IMR-90 (cell line): Measurements from ENCODE around the gene ZNF774. TPM values are rescaled to one million over a fixed set of nuclear protein-coding genes. Genes with fewer than 3 reads are reported as not detected.

Experiments used
- ATAC-seq: fragments of 200-7000 bp; cut with Tn5 transposase; 2 replicates; pipeline ENCODE4 v1.9.1; 2020; ENCODE audit warnings: low read depth, mild to moderate bottlenecking, moderate library complexity
- BruUV-seq: library from RNA; stranded (reverse); fragments of 400-500 nt; replicated peaks from 2 replicates; lab custom pipeline; 2021; lab: Mats Ljungman, UMichigan
- CTCF ChIA-PET: fragments of 300-600 bp; formaldehyde crosslinking; extraction: SDS; loops from one replicate; lab custom pipeline; 2021; ENCODE audit warnings: antibody characterized with exemption; lab: Yijun Ruan, JAX
- POLR2A ChIA-PET: fragments of 300-600 bp; sonication (Branson Sonifier 250); formaldehyde crosslinking; loops from one replicate; lab custom pipeline; 2022; ENCODE audit warnings: antibody characterized with exemption; ENCODE audit not compliant: unreplicated experiment; lab: Charles Lee
- DNase-seq: peaks from one replicate; pipeline ENCODE4 v3.0.0; 2013
- H2AFZ ChIP-seq: replicated peaks from 2 replicates; pipeline ENCODE3; 2013; ENCODE audit warnings: low read length, mild to moderate bottlenecking; ENCODE audit not compliant: poor library complexity
- H2AK5ac ChIP-seq: 2 replicates; pipeline ENCODE4 v1.6.1; 2013; ENCODE audit warnings: low read depth, low read length, inconsistent platforms
- H2AK9ac ChIP-seq: replicated peaks from 2 replicates; pipeline ENCODE3; 2013; ENCODE audit warnings: mild to moderate bottlenecking, low read depth, low read length, moderate library complexity; ENCODE audit not compliant: poor library complexity
- H2BK120ac ChIP-seq: 2 replicates; pipeline ENCODE4 v1.6.1; 2013; ENCODE audit warnings: low read depth, low read length, inconsistent platforms
- H2BK15ac ChIP-seq: 3 replicates; pipeline ENCODE4 v1.6.1; 2013; ENCODE audit warnings: low read depth, low read length, inconsistent platforms
- H2BK20ac ChIP-seq: 2 replicates; pipeline ENCODE4 v1.6.1; 2013; ENCODE audit warnings: low read depth, mild to moderate bottlenecking, inconsistent platforms, low read length, moderate library complexity
- H2BK5ac ChIP-seq: 2 replicates; pipeline ENCODE4 v1.6.1; 2013; ENCODE audit warnings: mild to moderate bottlenecking, low read depth, low read length, inconsistent platforms; ENCODE audit not compliant: poor library complexity, severe bottlenecking
- H3K14ac ChIP-seq: replicated peaks from 2 replicates; pipeline ENCODE4 v1.6.1; 2013; ENCODE audit warnings: low read depth, low read length, inconsistent platforms
- H3K18ac ChIP-seq: 2 replicates; pipeline ENCODE4 v1.6.1; 2013; ENCODE audit warnings: low read depth, low read length, control low read depth
- H3K23ac ChIP-seq: 2 replicates; pipeline ENCODE4 v1.6.1; 2013; ENCODE audit warnings: low read depth, low read length, inconsistent platforms
- H3K27ac ChIP-seq: 2 replicates; pipeline ENCODE4 v1.5.1; 2013; ENCODE audit warnings: mild to moderate bottlenecking, control low read depth, low read length; ENCODE audit not compliant: insufficient read depth
- H3K27me3 ChIP-seq: 2 replicates; pipeline ENCODE4 v1.6.1; 2013; ENCODE audit warnings: low read length; ENCODE audit not compliant: control insufficient read depth, insufficient read depth
- H3K36me3 ChIP-seq: 2 replicates; pipeline ENCODE4 v1.6.1; 2013; ENCODE audit warnings: low read length, mixed read lengths; ENCODE audit not compliant: control insufficient read depth, insufficient read depth
- H3K4ac ChIP-seq: 2 replicates; pipeline ENCODE4 v1.6.1; 2013; ENCODE audit warnings: low read depth, low read length, inconsistent platforms
- H3K4me1 ChIP-seq: 2 replicates; pipeline ENCODE4 v1.6.1; 2013; ENCODE audit warnings: low read length, mixed read lengths; ENCODE audit not compliant: control insufficient read depth, insufficient read depth
- H3K4me2 ChIP-seq: 2 replicates; pipeline ENCODE4 v1.6.1; 2013; ENCODE audit warnings: low read depth, mild to moderate bottlenecking, control low read depth, low read length, moderate library complexity
- H3K4me3 ChIP-seq: 2 replicates; pipeline ENCODE4 v1.5.1; 2013; ENCODE audit warnings: low read depth, mild to moderate bottlenecking, control low read depth, low read length, moderate library complexity; ENCODE audit not compliant: insufficient read depth
- H3K56ac ChIP-seq: 2 replicates; pipeline ENCODE4 v1.6.1; 2013; ENCODE audit warnings: low read length, inconsistent platforms; ENCODE audit not compliant: insufficient read depth; ENCODE audit errors: extremely low read depth
- H3K79me1 ChIP-seq, 2 experiments: 2 replicates each; pipeline ENCODE4 v1.6.1; 2013; ENCODE audit warnings: low read length in 2 of 2, inconsistent platforms in 1 of 2, low read depth in 1 of 2
- H3K9ac ChIP-seq: 2 replicates; pipeline ENCODE4 v1.6.1; 2013; ENCODE audit warnings: low read depth, low read length, control low read depth
- H3K9me1 ChIP-seq: 2 replicates; pipeline ENCODE4 v1.6.1; 2013; ENCODE audit warnings: low read length, inconsistent platforms; ENCODE audit not compliant: insufficient read depth
- H3K9me3 ChIP-seq: 2 replicates; pipeline ENCODE4 v1.6.1; 2013; ENCODE audit warnings: low read length; ENCODE audit not compliant: control insufficient read depth, insufficient read depth
- H4K20me1 ChIP-seq: 2 replicates; pipeline ENCODE4 v1.6.1; 2013; ENCODE audit warnings: low read length, inconsistent platforms; ENCODE audit not compliant: insufficient read depth
- H4K5ac ChIP-seq: 2 replicates; pipeline ENCODE4 v1.6.1; 2013; ENCODE audit warnings: mild to moderate bottlenecking, low read depth, low read length, control low read depth
- H4K8ac ChIP-seq, 2 experiments: 2 replicates each; pipeline ENCODE4 v1.6.1; 2013; ENCODE audit warnings: low read depth in 2 of 2, low read length in 2 of 2, control low read depth in 1 of 2, inconsistent platforms in 1 of 2
- H4K91ac ChIP-seq: 2 replicates; pipeline ENCODE4 v1.6.1; 2013; ENCODE audit warnings: low read depth, low read length, inconsistent platforms; ENCODE audit not compliant: insufficient read depth
- BHLHE40 ChIP-seq: fragments of 150-350 bp; IDR thresholded peaks from 2 replicates; pipeline ENCODE4 v1.6.1; 2016; ENCODE audit warnings: mild to moderate bottlenecking, low read depth, low read length
- CEBPB ChIP-seq: IDR thresholded peaks from 2 replicates; pipeline ENCODE4 v1.6.1; 2012; ENCODE audit warnings: low read depth, low read length, improper control_type of control experiment
- CHD1 ChIP-seq: IDR thresholded peaks from 2 replicates; pipeline ENCODE4 v1.6.1; 2012; ENCODE audit warnings: low read depth, low read length, improper control_type of control experiment
- FOS ChIP-seq: fragments of 150-350 bp; IDR thresholded peaks from 2 replicates; pipeline ENCODE4 v1.6.1; 2016; ENCODE audit warnings: low read depth, low read length
- MAFK ChIP-seq: IDR thresholded peaks from 2 replicates; pipeline ENCODE4 v1.6.1; 2012; ENCODE audit warnings: low read depth, low read length, improper control_type of control experiment
- MAZ ChIP-seq: IDR thresholded peaks from 2 replicates; pipeline ENCODE4 v1.6.1; 2012; ENCODE audit warnings: low read depth, mild to moderate bottlenecking, low read length, improper control_type of control experiment, moderate library complexity, borderline replicate concordance
- MXI1 ChIP-seq: IDR thresholded peaks from 2 replicates; pipeline ENCODE4 v1.6.1; 2012; ENCODE audit warnings: low read depth, mild to moderate bottlenecking, low read length, moderate library complexity, borderline replicate concordance
- NFE2L2 ChIP-seq: fragments of 150-350 bp; IDR thresholded peaks from 2 replicates; pipeline ENCODE4 v1.6.1; 2016; ENCODE audit warnings: low read depth, mild to moderate bottlenecking, low read length
- POLR2A ChIP-seq: IDR thresholded peaks from 2 replicates; pipeline ENCODE4 v1.6.1; 2012; ENCODE audit warnings: mild to moderate bottlenecking, low read depth, low read length
- RAD21 ChIP-seq: IDR thresholded peaks from 2 replicates; pipeline ENCODE4 v1.6.1; 2012; ENCODE audit warnings: low read length, improper control_type of control experiment
- RCOR1 ChIP-seq: IDR thresholded peaks from 2 replicates; pipeline ENCODE4 v1.6.1; 2012; ENCODE audit warnings: mild to moderate bottlenecking, low read length, improper control_type of control experiment; ENCODE audit not compliant: insufficient replicate concordance
- RFX5 ChIP-seq: IDR thresholded peaks from 2 replicates; pipeline ENCODE4 v1.8.0; 2012; ENCODE audit warnings: low read depth, mild to moderate bottlenecking, low read length, moderate library complexity
- SMC3 ChIP-seq: fragments of 150-350 bp; IDR thresholded peaks from 2 replicates; pipeline ENCODE4 v1.6.1; 2016; ENCODE audit warnings: low read depth, mild to moderate bottlenecking, antibody characterized with exemption, low read length, moderate library complexity
- WGBS, 2 experiments: methylation state at CpG; one replicate each; pipeline versions ENCODE4 v1.1.5 to v1.1.7; 2013; ENCODE audit warnings: missing lambda C conversion rate in 2 of 2; ENCODE audit not compliant: insufficient read length in 1 of 2; ENCODE audit errors: extremely low coverage in 2 of 2; 5-methylcytosine and 5-hydroxymethylcytosine counted together
- dilution Hi-C: fragments of 300-500 bp; cut with HindIII; formaldehyde crosslinking; loops from one replicate; pipeline ENCODE4 v1.14.3; 2018; ENCODE audit warnings: low sequenced_read_pairs; ENCODE audit not compliant: unreplicated experiment
- in situ Hi-C: fragments of 300-500 bp; cut with MboI; formaldehyde crosslinking; loops from 3 replicates; pipeline ENCODE4 v1.14.3; 2019; ENCODE audit warnings: low sequenced_read_pairs, inconsistent platforms, mixed read lengths
- intact Hi-C: fragments of 100-400 bp; cut with micrococcal nuclease; formaldehyde crosslinking; loops from 2 replicates; pipeline ENCODE4 v1.10.0; 2022
- polyA plus RNA-seq, 3 experiments: library from polyadenylated mRNA; depleted of rRNA; stranded (reverse); fragments of >200 nt; gene quantifications; 2 replicates each; pipeline ENCODE4 v1.2.3, GENCODE V29; 2012; ENCODE audit warnings: low replicate concordance in 1 of 3
- total RNA-seq: library from RNA; depleted of rRNA; stranded (reverse); fragments of >200 nt; gene quantifications from 2 replicates; pipeline ENCODE4 v1.2.3, GENCODE V29; 2012
- TF ChIP-seq, protein P1 (sequence below): fragments of 150-350 bp; IDR thresholded peaks from 2 replicates; pipeline ENCODE4 v1.6.1; 2017; ENCODE audit warnings: mild to moderate bottlenecking, antibody characterized with exemption, low read length, low read depth
- TF ChIP-seq, protein P2 (sequence below): conservative IDR thresholded peaks from 2 replicates; pipeline ENCODE4 v1.5.1; 2012; ENCODE audit warnings: mild to moderate bottlenecking, low read depth, low read length, improper control_type of control experiment
- TF ChIP-seq, protein P3 (sequence below): fragments of 150-350 bp; IDR thresholded peaks from 2 replicates; pipeline ENCODE4 v1.6.1; 2016; ENCODE audit warnings: low read depth, mild to moderate bottlenecking, low read length, moderate library complexity, borderline replicate concordance

ZNF774 gene
- total and polyA plus RNA-seq, 2 of the 4 experiments (the other 2 are of a cell fraction), result 0.91 to 1.1 TPM

DNA sequence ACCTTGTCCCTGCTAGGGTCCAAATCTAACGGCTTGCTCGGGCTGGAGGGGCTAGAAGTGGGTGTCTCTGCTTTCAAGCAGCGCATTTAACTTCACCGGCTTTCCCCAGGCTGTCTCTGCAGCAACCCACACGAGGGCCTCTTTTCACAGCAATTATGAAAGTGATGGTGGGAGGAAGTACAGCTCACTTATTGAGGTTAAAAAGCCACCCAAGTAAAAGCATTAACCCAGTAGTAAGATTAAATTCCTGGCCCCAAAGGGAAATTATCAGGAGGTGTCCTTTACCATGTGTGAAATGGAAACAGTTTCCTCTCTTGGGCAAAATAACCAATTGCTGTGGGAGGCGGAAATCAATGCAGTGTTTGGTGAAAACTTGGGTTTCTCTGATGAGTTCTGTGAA lies 45.5 kb upstream of the ZNF774 start:
- no CpG with 5 or more reads among the region's 6 CpGs for WGBS, 2 experiments
- Histone ChIP-seq H2BK5ac (no peak overlapping the region), H3K4me1 (no peaks in the 10 kb centered on the region), H4K5ac (no peak overlapping the region), H4K20me1 (no peaks in the 10 kb centered on the region), H2AK5ac (no peak overlapping the region), H2AK9ac (no peak overlapping the region), H3K9me1 (no peaks in the 10 kb centered on the region), H3K18ac (no peak overlapping the region), H4K91ac (no peak overlapping the region), H2BK15ac (no peak overlapping the region), H4K8ac (no peak overlapping the region), H3K4me3 (no peak overlapping the region), H3K36me3 (no peaks in the 10 kb centered on the region), H3K14ac (no peak overlapping the region), H3K9me3 (no peaks in the 10 kb centered on the region), H3K56ac (no peak overlapping the region), H3K79me1 (no peaks in the 10 kb centered on the region), H2BK120ac (no peak overlapping the region), H2AFZ (no peak overlapping the region), H3K4ac (no peak overlapping the region), H2BK20ac (no peak overlapping the region), H3K27me3 (no peaks in the 10 kb centered on the region), H3K4me2 (no peak overlapping the region), H3K27ac (no peak overlapping the region), H3K23ac (no peak overlapping the region), H3K9ac (no peak overlapping the region)
- BruUV-seq, result no TSS peak
- dilution Hi-C loops, result no loop called here
- no peak for TF ChIP-seq RCOR1
- TF ChIP-seq RFX5, result no peak
- no peak for TF ChIP-seq MXI1
- no peak for TF ChIP-seq NFE2L2
- TF ChIP-seq CHD1, result no peak
- TF ChIP-seq, protein P1, sequence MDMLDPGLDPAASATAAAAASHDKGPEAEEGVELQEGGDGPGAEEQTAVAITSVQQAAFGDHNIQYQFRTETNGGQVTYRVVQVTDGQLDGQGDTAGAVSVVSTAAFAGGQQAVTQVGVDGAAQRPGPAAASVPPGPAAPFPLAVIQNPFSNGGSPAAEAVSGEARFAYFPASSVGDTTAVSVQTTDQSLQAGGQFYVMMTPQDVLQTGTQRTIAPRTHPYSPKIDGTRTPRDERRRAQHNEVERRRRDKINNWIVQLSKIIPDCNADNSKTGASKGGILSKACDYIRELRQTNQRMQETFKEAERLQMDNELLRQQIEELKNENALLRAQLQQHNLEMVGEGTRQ, result no peak
- no peak for TF ChIP-seq SMC3
- TF ChIP-seq RAD21, result no peak
- no peak for TF ChIP-seq BHLHE40
- TF ChIP-seq, protein P2, sequence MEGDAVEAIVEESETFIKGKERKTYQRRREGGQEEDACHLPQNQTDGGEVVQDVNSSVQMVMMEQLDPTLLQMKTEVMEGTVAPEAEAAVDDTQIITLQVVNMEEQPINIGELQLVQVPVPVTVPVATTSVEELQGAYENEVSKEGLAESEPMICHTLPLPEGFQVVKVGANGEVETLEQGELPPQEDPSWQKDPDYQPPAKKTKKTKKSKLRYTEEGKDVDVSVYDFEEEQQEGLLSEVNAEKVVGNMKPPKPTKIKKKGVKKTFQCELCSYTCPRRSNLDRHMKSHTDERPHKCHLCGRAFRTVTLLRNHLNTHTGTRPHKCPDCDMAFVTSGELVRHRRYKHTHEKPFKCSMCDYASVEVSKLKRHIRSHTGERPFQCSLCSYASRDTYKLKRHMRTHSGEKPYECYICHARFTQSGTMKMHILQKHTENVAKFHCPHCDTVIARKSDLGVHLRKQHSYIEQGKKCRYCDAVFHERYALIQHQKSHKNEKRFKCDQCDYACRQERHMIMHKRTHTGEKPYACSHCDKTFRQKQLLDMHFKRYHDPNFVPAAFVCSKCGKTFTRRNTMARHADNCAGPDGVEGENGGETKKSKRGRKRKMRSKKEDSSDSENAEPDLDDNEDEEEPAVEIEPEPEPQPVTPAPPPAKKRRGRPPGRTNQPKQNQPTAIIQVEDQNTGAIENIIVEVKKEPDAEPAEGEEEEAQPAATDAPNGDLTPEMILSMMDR, result no peak
- TF ChIP-seq CEBPB, result no peak
- TF ChIP-seq POLR2A, result no peak
- no peak for TF ChIP-seq MAZ
- TF ChIP-seq FOS, result no peak
- TF ChIP-seq, protein P3, sequence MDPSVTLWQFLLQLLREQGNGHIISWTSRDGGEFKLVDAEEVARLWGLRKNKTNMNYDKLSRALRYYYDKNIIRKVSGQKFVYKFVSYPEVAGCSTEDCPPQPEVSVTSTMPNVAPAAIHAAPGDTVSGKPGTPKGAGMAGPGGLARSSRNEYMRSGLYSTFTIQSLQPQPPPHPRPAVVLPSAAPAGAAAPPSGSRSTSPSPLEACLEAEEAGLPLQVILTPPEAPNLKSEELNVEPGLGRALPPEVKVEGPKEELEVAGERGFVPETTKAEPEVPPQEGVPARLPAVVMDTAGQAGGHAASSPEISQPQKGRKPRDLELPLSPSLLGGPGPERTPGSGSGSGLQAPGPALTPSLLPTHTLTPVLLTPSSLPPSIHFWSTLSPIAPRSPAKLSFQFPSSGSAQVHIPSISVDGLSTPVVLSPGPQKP, result no peak
- TF ChIP-seq MAFK, result no peak
- POLR2A ChIA-PET, result no interaction called here
- ATAC-seq, result no peak
- in situ Hi-C loops, result loop anchor here (25.0 kb wide), 1 partner anchor 581 kb away; the partner anchor contains the start of gene FES
- DNase-seq, result no peak
- CTCF ChIA-PET, result interaction anchor here (2.2 kb wide), 1 partner anchor 13 kb away, joined by 6 read pairs; no protein-coding TSS in a partner anchor
- intact Hi-C loops, result no loop called here
